Measurements from ENCODE around the gene IRF6. TPM values are rescaled to one million over a fixed set of nuclear protein-coding genes. Genes with fewer than 3 reads are reported as not detected.

The IRF6 gene
- total RNA-seq, 4 donors from 2014 or later = 0.42 to 1.8 (median 1.4) TPM

DNA sequence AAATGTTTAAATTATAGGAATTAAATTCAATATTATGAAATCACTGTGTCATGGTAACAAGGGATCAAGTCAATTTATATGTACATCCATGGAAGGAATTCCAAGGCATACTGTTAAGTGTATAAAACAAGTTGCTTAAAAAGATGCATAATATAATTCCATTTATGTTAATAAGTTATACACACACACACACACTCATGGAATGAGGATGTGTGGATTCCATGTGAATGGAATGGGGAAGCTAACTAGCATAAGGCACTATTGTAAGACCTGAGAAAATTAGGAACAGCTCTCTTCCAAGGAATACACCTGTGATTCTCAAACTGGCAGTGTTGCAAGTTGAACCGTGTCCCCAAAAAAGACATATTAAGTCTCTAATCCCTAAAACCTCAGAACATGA, 67.7 kb downstream of the IRF6 start:
- Histone ChIP-seq H3K9me3 (no peaks in the 10 kb centered on the region), H3K27ac (no peak overlapping the region), H3K36me3 (no peaks in the 10 kb centered on the region), H3K4me1 (peaks cover 0 to 30% (median 3%) of the 10 kb centered on the region in 4 donors), H3K27me3 (no peaks in the 10 kb centered on the region), H3K4me3 (no peak overlapping the region)
- 96 to 100% methylated on average over 1 of the region's 1 CpG for WGBS, 2 donors
- no peak for TF ChIP-seq EP300 (IDR thresholded peaks at IDR 0.05)
- TF ChIP-seq, protein P1, sequence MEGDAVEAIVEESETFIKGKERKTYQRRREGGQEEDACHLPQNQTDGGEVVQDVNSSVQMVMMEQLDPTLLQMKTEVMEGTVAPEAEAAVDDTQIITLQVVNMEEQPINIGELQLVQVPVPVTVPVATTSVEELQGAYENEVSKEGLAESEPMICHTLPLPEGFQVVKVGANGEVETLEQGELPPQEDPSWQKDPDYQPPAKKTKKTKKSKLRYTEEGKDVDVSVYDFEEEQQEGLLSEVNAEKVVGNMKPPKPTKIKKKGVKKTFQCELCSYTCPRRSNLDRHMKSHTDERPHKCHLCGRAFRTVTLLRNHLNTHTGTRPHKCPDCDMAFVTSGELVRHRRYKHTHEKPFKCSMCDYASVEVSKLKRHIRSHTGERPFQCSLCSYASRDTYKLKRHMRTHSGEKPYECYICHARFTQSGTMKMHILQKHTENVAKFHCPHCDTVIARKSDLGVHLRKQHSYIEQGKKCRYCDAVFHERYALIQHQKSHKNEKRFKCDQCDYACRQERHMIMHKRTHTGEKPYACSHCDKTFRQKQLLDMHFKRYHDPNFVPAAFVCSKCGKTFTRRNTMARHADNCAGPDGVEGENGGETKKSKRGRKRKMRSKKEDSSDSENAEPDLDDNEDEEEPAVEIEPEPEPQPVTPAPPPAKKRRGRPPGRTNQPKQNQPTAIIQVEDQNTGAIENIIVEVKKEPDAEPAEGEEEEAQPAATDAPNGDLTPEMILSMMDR (IDR thresholded peaks at IDR 0.05) = no peak
- no peak for DNase-seq (ENCODE audit: low spot score in 2 of 2)

DNA sequence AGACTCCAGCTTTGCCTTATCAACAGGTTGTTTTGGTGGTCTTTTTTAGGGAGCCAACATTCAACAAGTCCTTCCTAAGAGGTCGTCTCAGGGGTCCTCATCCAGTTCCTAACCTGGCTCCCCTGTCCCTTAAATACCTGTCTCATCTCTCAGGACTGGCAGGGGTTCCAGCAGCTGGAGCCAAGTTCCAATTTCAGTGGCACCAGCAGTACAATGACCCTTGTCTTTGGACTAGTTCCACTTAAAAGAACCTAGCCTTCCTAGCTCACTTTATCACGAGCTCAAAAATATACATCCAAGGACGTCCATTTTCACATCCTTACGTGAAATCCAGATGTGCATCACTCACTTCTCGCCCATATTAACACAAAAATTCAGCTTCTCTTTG, 68.8 kb downstream of the IRF6 start:
- Histone ChIP-seq H3K9me3 (no peaks in the 10 kb centered on the region), H3K4me3 (no peak overlapping the region), H3K27me3 (no peaks in the 10 kb centered on the region), H3K27ac (no peak overlapping the region), H3K36me3 (no peaks in the 10 kb centered on the region), H3K4me1 (peaks cover 0 to 29% (median 0%) of the 10 kb centered on the region in 4 donors)
- TF ChIP-seq EP300 (IDR thresholded peaks at IDR 0.05) (no peak), POLR2A (IDR thresholded peaks at IDR 0.05) (no peak)
- TF ChIP-seq, protein P1 (IDR thresholded peaks at IDR 0.05) = no peak
- no peak for DNase-seq (ENCODE audit: low spot score in 2 of 2)
- WGBS, 2 donors = 79 to 86% methylated on average over 5 of the region's 5 CpGs

DNA sequence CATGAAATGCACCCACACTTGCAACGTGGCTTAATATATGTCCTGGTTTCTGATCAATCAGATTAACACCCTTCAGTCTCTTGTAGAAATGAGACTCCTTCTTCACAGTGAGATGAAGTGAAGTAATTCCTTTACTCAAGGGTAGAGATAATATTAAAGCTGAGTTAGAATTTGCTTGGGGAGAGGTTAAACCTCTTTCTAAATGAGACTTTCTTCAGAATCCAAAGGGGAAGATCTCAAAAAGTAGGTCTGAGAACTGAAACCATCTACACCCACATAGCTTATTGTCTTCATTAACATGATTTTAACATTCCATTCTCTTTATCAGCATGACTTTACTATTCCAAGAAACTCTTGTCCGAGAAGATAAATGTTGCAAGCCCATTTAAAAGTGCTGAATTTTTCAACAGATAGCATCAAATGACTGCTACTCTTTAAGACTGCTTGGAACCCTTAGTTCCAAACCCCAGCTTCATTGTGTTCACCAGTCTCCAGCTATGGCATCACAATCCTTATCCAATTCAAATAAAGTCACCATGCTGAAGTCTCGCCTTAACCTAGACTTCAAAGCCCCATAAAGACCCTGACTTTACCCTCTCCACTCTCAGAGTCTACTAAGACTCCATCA, 69.3 kb downstream of the IRF6 start:
- Histone ChIP-seq H3K4me1 (peaks cover 0 to 25% (median 0%) of the 10 kb centered on the region in 4 donors), H3K27me3 (no peaks in the 10 kb centered on the region), H3K9me3 (no peaks in the 10 kb centered on the region), H3K27ac (no peak overlapping the region), H3K4me3 (no peak overlapping the region), H3K36me3 (no peaks in the 10 kb centered on the region)
- TF ChIP-seq, protein P1 (IDR thresholded peaks at IDR 0.05) = no peak
- TF ChIP-seq POLR2A (IDR thresholded peaks at IDR 0.05) (no peak), EP300 (IDR thresholded peaks at IDR 0.05) (no peak)
- no peak for DNase-seq (ENCODE audit: low spot score in 2 of 2)
- 66 to 67% methylated on average over 3 of the region's 3 CpGs for WGBS, 2 donors

Other genes with a start within 250 kb of the IRF6 start
- gene CAMK1G, start 222.4 kb downstream of the IRF6 start, total RNA-seq = 1 to 10 TPM in 1 of 4 donors, under 1 TPM in 1, not detected in 2; 0.21 to 4.9 TPM
- 10 to 100 TPM in 1 of 4 donors, 1 to 10 TPM in 3; 2.5 to 22.8 (median 4.2) TPM for gene LAMB3, start 153.7 kb downstream of the IRF6 start, total RNA-seq
- gene G0S2, start 130.7 kb downstream of the IRF6 start, total RNA-seq = 1,000 to 10,000 TPM in 1 of 4 donors, 100 to 1,000 TPM in 2, 10 to 100 TPM in 1; 60.8 to 1,224 (median 333) TPM
- gene HSD11B1, start 101.3 kb downstream of the IRF6 start, total RNA-seq = 10 to 100 TPM in 3 of 4 donors, 1 to 10 TPM in 1; 7.1 to 92.2 (median 19.7) TPM
- 1 to 10 TPM in 3 of 4 donors, under 1 TPM in 1; 0.87 to 8.0 (median 2.3) TPM for gene TRAF3IP3, start 50.1 kb downstream of the IRF6 start, total RNA-seq
- 1 to 10 TPM; 1.5 to 3.0 (median 2.2) TPM for gene C1orf74, start 21.6 kb downstream of the IRF6 start, total RNA-seq
- 1 to 10 TPM; 5.7 to 7.5 (median 6.8) TPM for gene UTP25, start 21.8 kb upstream of the IRF6 start, total RNA-seq
- 1 to 10 TPM in 3 of 4 donors, under 1 TPM in 1; 0.98 to 4.2 (median 2.0) TPM for gene SYT14, start 132.1 kb upstream of the IRF6 start, total RNA-seq

Measured in tibial nerve (tissue), 4 donors.